Right ventricle myocardium superior (tissue), 1 donor: ENCODE data around the gene MAPK1IP1L. TPM values are rescaled to one million over a fixed set of nuclear protein-coding genes. Genes with fewer than 3 reads are reported as not detected.
A peak's percentile ranks its signal among the peaks of the same experiment; 100 is the strongest.
"Not testable (repeated sequence)": the region's sequence is repeated elsewhere in the genome, so short reads cannot be mapped to it uniquely, and the experiment has no call there.

Source experiments
- ATAC-seq: fragments of 200-7000 bp; cut with Tn5 transposase; one replicate; pipeline ENCODE4 v1.9.1; 2020; ENCODE audit warnings: mild to moderate bottlenecking; ENCODE audit not compliant: poor library complexity
- DNase-seq: peaks from one replicate; pipeline ENCODE4 v3.0.0-alpha.2; 2020
- intact Hi-C: fragments of 100-400 bp; cut with DNase I; formaldehyde crosslinking; loops from one replicate; pipeline ENCODE4 v1.11.2; 2022
- long read RNA-seq: library from polyadenylated mRNA; unstranded; transcript quantifications from one replicate; pipeline ENCODE4 v2.0.0, GENCODE V29; 2021
- total RNA-seq: library from RNA; stranded (reverse); fragmentation: NEBNext Ultra II Directional; extraction: Animal tissue kit (Norgen Biotek cat#: 25700); gene quantifications from one replicate; pipeline ENCODE4 v1.2.1, GENCODE V29; 2021
- donor health status: DM: no; HTN: yes; CAD: no; lungs with severe emphysema.

Gene MAPK1IP1L
- total RNA-seq = 49.5 TPM
- long read RNA-seq, partial matches to known transcripts = 23 of 202 reads
- long read RNA-seq, other reads (novel, unspliced or antisense) = 179 of 202 reads

GRCh38 chr14:55051423-55052268 is at the start of gene MAPK1IP1L:
TSS of gene MAPK1IP1L (plus strand) at chr14:55051647. CDS start at chr14:55061684, 10,037 bp downstream.
- DNase-seq (peak; percentile 93), ATAC-seq (peak; percentile 98)
- intact Hi-C loops = no loop called here

GRCh38 chr14:55005071-55005470 is 46.4 kb upstream of the MAPK1IP1L start:
- DNase-seq (no peak), ATAC-seq (no peak)
- intact Hi-C loops = no loop called here

GRCh38 chr14:55015006-55015405 is 36.4 kb upstream of the MAPK1IP1L start:
- no peak for ATAC-seq
- intact Hi-C loops = no loop called here
- DNase-seq = no peak

GRCh38 chr14:55019968-55020554 is 31.4 kb upstream of the MAPK1IP1L start:
- DNase-seq (no peak), ATAC-seq (no peak)
- intact Hi-C loops = no loop called here

GRCh38 chr14:55024365-55024764 is 27.1 kb upstream of the MAPK1IP1L start:
- DNase-seq, ATAC-seq, intact Hi-C loops: not testable (repeated sequence)

GRCh38 chr14:55025948-55026347 is 25.5 kb upstream of the MAPK1IP1L start:
- intact Hi-C loops = no loop called here
- no peak for DNase-seq
- no peak for ATAC-seq

- no peak for DNase-seq
- intact Hi-C loops = no loop called here
- no peak for ATAC-seq
Measured at GRCh38 chr14:55026441-55026792, 25.0 kb upstream of the MAPK1IP1L start.

- intact Hi-C loops = no loop called here
- ATAC-seq (peak; percentile 100), DNase-seq (peak; percentile 97)
Measured at GRCh38 chr14:55026793-55027561, 24.5 kb upstream of the MAPK1IP1L start, which contains the start of the genes SOCS4 and WDHD1. TSS of gene SOCS4 (plus strand) at chr14:55027236. CDS start at chr14:55043042, 15,806 bp downstream. TSS of gene WDHD1 (minus strand) at chr14:55027099. CDS start at chr14:55026787, 312 bp downstream.

GRCh38 chr14:55028066-55028465 is 23.4 kb upstream of the MAPK1IP1L start:
- DNase-seq = no peak

GRCh38 chr14:55028476-55028875 is 23.0 kb upstream of the MAPK1IP1L start:
- DNase-seq = no peak
- ATAC-seq = no peak
- intact Hi-C loops = no loop called here

More at GRCh38 chr14:55028066-55028465, 23.4 kb upstream of the MAPK1IP1L start:
- intact Hi-C loops = no loop called here
- ATAC-seq = no peak

- intact Hi-C loops = no loop called here
- ATAC-seq = no peak
- no peak for DNase-seq
Measured at GRCh38 chr14:55031190-55031589, 20.3 kb upstream of the MAPK1IP1L start.

GRCh38 chr14:55037995-55038394 is 13.5 kb upstream of the MAPK1IP1L start:
- DNase-seq, ATAC-seq, intact Hi-C loops: not testable (repeated sequence)

GRCh38 chr14:55038708-55039107 is 12.7 kb upstream of the MAPK1IP1L start:
- intact Hi-C loops = no loop called here
- DNase-seq = no peak
- no peak for ATAC-seq

GRCh38 chr14:55043528-55043927 is 7.9 kb upstream of the MAPK1IP1L start:
- no peak for ATAC-seq
- DNase-seq = no peak
- intact Hi-C loops = no loop called here

- no peak for ATAC-seq
- no peak for DNase-seq
- intact Hi-C loops = no loop called here
Measured at GRCh38 chr14:55045087-55045486, 6.4 kb upstream of the MAPK1IP1L start.

GRCh38 chr14:55047301-55048053 is 4.0 kb upstream of the MAPK1IP1L start:
- intact Hi-C loops = no loop called here

GRCh38 chr14:55048900-55049436 is 2.5 kb upstream of the MAPK1IP1L start:
- no peak for ATAC-seq
- intact Hi-C loops = no loop called here
- no peak for DNase-seq

More at GRCh38 chr14:55047301-55048053, 4.0 kb upstream of the MAPK1IP1L start:
- ATAC-seq = no peak
- DNase-seq = no peak

GRCh38 chr14:55051165-55051422 is 353 bp upstream of the MAPK1IP1L start:
- ATAC-seq (no peak), DNase-seq (no peak)
- intact Hi-C loops = no loop called here
